PC-3 (cell line): ENCODE measurements around the gene LGALS4. TPM values are rescaled to one million over a fixed set of nuclear protein-coding genes. Genes with fewer than 3 reads are reported as not detected.

Experiments used
- ATAC-seq: fragments of 200-7000 bp; cut with Tn5 transposase; 2 replicates; pipeline ENCODE4 v1.9.1; 2020; ENCODE audit warnings: mild to moderate bottlenecking, moderate library complexity
- BruUV-seq: library from RNA; stranded (reverse); fragments of 400-500 nt; replicated peaks from 2 replicates; lab custom pipeline; 2021; lab: Mats Ljungman, UMichigan
- CTCF ChIA-PET: fragments of 300-600 bp; sonication (Branson Sonifier 250); formaldehyde crosslinking; loops from one replicate; lab custom pipeline; 2022; ENCODE audit warnings: antibody characterized with exemption; lab: Charles Lee
- POLR2A ChIA-PET: fragments of 300-600 bp; sonication (Branson Sonifier 250); formaldehyde crosslinking; loops from one replicate; lab custom pipeline; 2022; ENCODE audit warnings: antibody characterized with exemption; ENCODE audit not compliant: unreplicated experiment; lab: Charles Lee
- DNase-seq: peaks from one replicate; pipeline ENCODE4 v3.0.0-alpha.2; 2015
- H2AFZ ChIP-seq: fragments of 300-600 bp; sonication (generic); 2 replicates; pipeline ENCODE4 v1.6.0; 2016; ENCODE audit warnings: antibody characterized with exemption, low read length
- H3F3A ChIP-seq: fragments of 300-600 bp; sonication (generic); one replicate; pipeline ENCODE4 v1.6.0; 2017; ENCODE audit warnings: antibody characterized with exemption, low read length, control low read depth, mild to moderate bottlenecking; ENCODE audit not compliant: unreplicated experiment
- H3K27ac ChIP-seq: fragments of 300-600 bp; sonication (generic); 2 replicates; pipeline ENCODE4 v1.5.1; 2016; ENCODE audit warnings: mild to moderate bottlenecking, low read length
- H3K27me3 ChIP-seq: fragments of 300-600 bp; sonication (generic); 2 replicates; pipeline ENCODE4 v1.6.1; 2016; ENCODE audit warnings: low read length, mixed read lengths
- H3K36me3 ChIP-seq: fragments of 300-600 bp; sonication (generic); 2 replicates; pipeline ENCODE4 v1.6.1; 2016; ENCODE audit warnings: low read depth, mixed run types, low read length, mixed read lengths
- H3K4me1 ChIP-seq: fragments of 300-600 bp; sonication (generic); 2 replicates; pipeline ENCODE4 v1.5.1; 2016; ENCODE audit warnings: low read length; ENCODE audit not compliant: insufficient read depth
- H3K4me2 ChIP-seq: fragments of 300-600 bp; sonication (generic); 2 replicates; pipeline ENCODE4 v1.6.0; 2016; ENCODE audit warnings: low read length
- H3K4me3 ChIP-seq: fragments of 300-600 bp; sonication (generic); 2 replicates; pipeline ENCODE4 v1.5.1; 2016; ENCODE audit warnings: mild to moderate bottlenecking, low read length, mixed read lengths
- H3K79me2 ChIP-seq: fragments of 300-600 bp; sonication (generic); 2 replicates; pipeline ENCODE4 v1.6.1; 2017; ENCODE audit warnings: low read length, mixed read lengths
- H3K9ac ChIP-seq: fragments of 300-600 bp; sonication (generic); 2 replicates; pipeline ENCODE4 v1.6.0; 2016; ENCODE audit warnings: mild to moderate bottlenecking, low read length
- H3K9me2 ChIP-seq: fragments of 300-600 bp; sonication (generic); replicated peaks from 2 replicates; pipeline ENCODE4 v1.6.1; 2016; ENCODE audit warnings: mixed run types, low read length, mixed read lengths
- H3K9me3 ChIP-seq: fragments of 300-600 bp; sonication (generic); 2 replicates; pipeline ENCODE4 v1.6.1; 2016; ENCODE audit warnings: low read length, mixed read lengths
- H4K20me1 ChIP-seq: fragments of 300-600 bp; sonication (generic); 2 replicates; pipeline ENCODE4 v1.6.1; 2016; ENCODE audit warnings: low read length, mixed read lengths
- CTCF ChIP-seq: fragments of 300-600 bp; sonication (generic); conservative IDR thresholded peaks from 2 replicates; pipeline ENCODE4 v1.5.1; 2017; ENCODE audit warnings: antibody characterized with exemption, low read depth, mild to moderate bottlenecking, low read length
- EZH2 ChIP-seq: fragments of 300-600 bp; sonication (generic); IDR thresholded peaks from one replicate; pipeline ENCODE4 v1.6.1; 2017; ENCODE audit warnings: antibody characterized with exemption, mild to moderate bottlenecking, low read length; ENCODE audit not compliant: unreplicated experiment
- EZH2phosphoT487 ChIP-seq: fragments of 300-600 bp; sonication (generic); IDR thresholded peaks from 2 replicates; pipeline ENCODE4 v1.6.1; 2018; ENCODE audit warnings: mild to moderate bottlenecking, antibody characterized with exemption, low read length, borderline replicate concordance
- intact Hi-C: fragments of 100-400 bp; cut with micrococcal nuclease; formaldehyde crosslinking; loops from 2 replicates; pipeline ENCODE4 v1.9.0; 2023
- total RNA-seq: library from RNA; depleted of rRNA; stranded (reverse); fragments of >200 nt; gene quantifications from 2 replicates; pipeline ENCODE4 v1.2.3, GENCODE V29; 2014

LGALS4 gene
- total RNA-seq, 1 experiment from 2014 or later, result 0.51 TPM

GRCh38 chr19:38841180-38841766 is 28.5 kb upstream of the LGALS4 start:
- no peak for DNase-seq
- ChIA-PET POLR2A (interaction anchor here (0.6 kb wide), 1 partner anchor 298 kb away, joined by 11 read pairs; no protein-coding TSS in a partner anchor), CTCF (no interaction called here)
- peaks cover 74% of the 10 kb centered on the region for H3K36me3 ChIP-seq
- H3K9me2 ChIP-seq, result no peaks in the 10 kb centered on the region
- H3K9me3 ChIP-seq, result no peaks in the 10 kb centered on the region
- no TSS peak for BruUV-seq
- intact Hi-C loops, result no loop called here
- peaks cover 20% of the 10 kb centered on the region; the same call in 1 of the 2 replicates for H4K20me1 ChIP-seq
- peaks cover 14% of the 10 kb centered on the region for H3F3A ChIP-seq
- no peak overlapping the region for H3K27ac ChIP-seq
- peaks cover 41% of the 10 kb centered on the region for H3K4me1 ChIP-seq
- H3K4me3 ChIP-seq, result no peak overlapping the region
- ATAC-seq, result no peak
- H3K79me2 ChIP-seq, result peaks cover 58% of the 10 kb centered on the region
- no peak overlapping the region for H3K9ac ChIP-seq
- TF ChIP-seq CTCF (no peak), EZH2phosphoT487 (no peak), EZH2 (no peak)
- H3K27me3 ChIP-seq, result no peaks in the 10 kb centered on the region
- H2AFZ ChIP-seq, result no peak overlapping the region
- H3K4me2 ChIP-seq, result no peak overlapping the region

GRCh38 chr19:38840583-38840968 is 27.8 kb upstream of the LGALS4 start:
- Histone ChIP-seq H3K79me2 (peaks cover 51% of the 10 kb centered on the region), H3K4me1 (peaks cover 48% of the 10 kb centered on the region), H3K4me2 (no peak overlapping the region), H3K27ac (no peak overlapping the region), H3F3A (peaks cover 14% of the 10 kb centered on the region), H3K27me3 (no peaks in the 10 kb centered on the region), H3K9me2 (no peaks in the 10 kb centered on the region), H3K36me3 (peaks cover 73% of the 10 kb centered on the region), H3K4me3 (no peak overlapping the region), H3K9ac (no peak overlapping the region), H2AFZ (no peak overlapping the region), H3K9me3 (no peaks in the 10 kb centered on the region), H4K20me1 (peaks cover 20% of the 10 kb centered on the region; the same call in 1 of the 2 replicates)
- ChIA-PET POLR2A (no interaction called here), CTCF (no interaction called here)
- no TSS peak for BruUV-seq
- intact Hi-C loops, result no loop called here
- DNase-seq (no peak), ATAC-seq (no peak)
- no peak for TF ChIP-seq EZH2
- no peak for TF ChIP-seq EZH2phosphoT487
- no peak for TF ChIP-seq CTCF
